CD4-positive, alpha-beta T cell treated with Interleukin-10 for 1 hour (primary cell): ENCODE results near the gene TTC39A.

ENCODE experiments used
- DNase-seq: peaks from one replicate; pipeline ENCODE4 v3.0.0-alpha.2; 2020

Gene TTC39A

GRCh38 chr1:51313961-51314777 is 16.2 kb downstream of the TTC39A start:
- DNase-seq = no peak

- no peak for DNase-seq
Observed at GRCh38 chr1:51313268-51313852, 17.0 kb downstream of the TTC39A start.

- no peak for DNase-seq
Observed at GRCh38 chr1:51312718-51313117, 17.6 kb downstream of the TTC39A start.

- DNase-seq = no peak
Observed at GRCh38 chr1:51311826-51312225, 18.5 kb downstream of the TTC39A start.

DNA sequence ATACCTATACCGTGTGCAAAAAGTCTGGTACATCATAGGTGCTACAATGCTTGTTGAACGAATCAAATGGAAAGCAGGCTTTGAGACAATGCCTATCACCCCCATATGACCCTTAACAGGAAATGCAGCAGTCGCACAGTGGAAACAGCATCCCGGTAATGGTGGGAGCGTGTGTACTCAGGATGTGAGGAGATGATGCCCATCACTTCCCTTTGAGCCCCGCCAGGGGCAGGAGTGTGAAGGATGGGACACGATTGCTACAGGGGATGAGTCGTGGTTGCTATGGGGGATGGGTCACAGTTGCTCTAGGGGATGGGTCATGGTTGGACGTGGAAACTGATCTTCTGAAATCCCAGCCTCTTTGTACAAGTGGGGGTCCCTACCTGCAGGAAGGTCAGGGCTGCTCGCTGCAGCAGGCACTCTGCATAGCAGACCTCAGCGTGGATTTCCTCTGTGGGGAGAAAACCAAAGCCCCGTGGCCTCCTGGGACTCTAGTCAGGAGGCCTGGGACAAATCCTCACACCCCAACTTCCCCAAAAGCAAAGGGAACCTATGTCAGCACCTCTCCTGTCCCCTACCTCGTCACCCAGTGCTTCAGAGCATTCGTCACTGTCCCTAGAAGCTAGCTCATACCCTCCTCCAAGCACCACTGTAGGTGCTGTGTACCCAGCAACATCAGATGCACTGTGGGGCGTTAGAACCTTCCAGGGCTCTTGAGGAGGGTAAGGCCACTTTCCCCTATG is 19.3 kb downstream of the TTC39A start:
- DNase-seq = no peak

GRCh38 chr1:51309291-51309690 is 21.1 kb downstream of the TTC39A start:
- DNase-seq = no peak

GRCh38 chr1:51308636-51309035 is 21.7 kb downstream of the TTC39A start:
- DNase-seq = no peak

DNA sequence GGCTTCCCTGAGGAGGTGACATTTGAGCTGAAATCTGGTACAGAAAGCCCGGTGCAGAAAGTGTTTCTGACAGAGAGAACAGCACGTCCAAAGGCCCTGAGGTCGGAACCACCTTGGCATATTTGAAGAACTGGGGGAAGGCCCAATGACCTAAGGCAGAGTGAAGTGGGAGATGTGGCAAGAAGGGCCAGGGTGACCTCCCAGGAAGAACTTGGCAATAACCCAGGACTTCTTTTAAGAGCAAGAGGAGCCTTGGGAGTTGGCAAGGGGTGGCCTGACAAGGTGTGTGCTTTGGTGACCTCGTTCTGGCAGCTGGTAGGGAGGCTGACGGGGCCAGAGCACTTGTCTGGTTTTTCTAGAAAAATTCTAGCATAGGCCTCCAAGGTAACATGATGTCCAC is 23.4 kb downstream of the TTC39A start:
- DNase-seq = no peak

GRCh38 chr1:51305371-51305823 is 25.0 kb downstream of the TTC39A start:
- DNase-seq = no peak

- DNase-seq = no peak
Observed at GRCh38 chr1:51304360-51304759, 26.0 kb downstream of the TTC39A start.

- DNase-seq = no peak
Observed at GRCh38 chr1:51303751-51304251, 26.6 kb downstream of the TTC39A start.

DNA sequence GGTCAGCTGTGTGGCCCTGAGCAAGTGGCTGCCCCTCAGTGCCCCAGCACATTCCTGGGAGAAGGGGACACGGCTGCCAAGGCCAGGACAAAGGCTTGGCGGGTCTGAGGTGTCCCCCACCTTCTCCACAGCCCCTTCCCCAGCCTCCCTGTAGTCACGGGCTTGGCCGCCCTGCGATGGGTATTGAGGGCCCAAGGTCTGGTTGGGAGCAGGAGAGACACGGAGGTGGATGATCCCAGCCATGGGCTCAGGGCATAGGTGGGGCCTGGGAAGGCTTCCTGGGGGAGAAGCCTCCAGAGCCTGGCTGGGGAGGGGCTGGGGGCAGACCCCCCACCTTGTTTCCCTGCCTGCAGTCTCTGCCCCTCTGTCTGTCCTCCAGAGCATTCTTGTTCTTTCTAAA is 27.0 kb downstream of the TTC39A start:
- DNase-seq = no peak

DNA sequence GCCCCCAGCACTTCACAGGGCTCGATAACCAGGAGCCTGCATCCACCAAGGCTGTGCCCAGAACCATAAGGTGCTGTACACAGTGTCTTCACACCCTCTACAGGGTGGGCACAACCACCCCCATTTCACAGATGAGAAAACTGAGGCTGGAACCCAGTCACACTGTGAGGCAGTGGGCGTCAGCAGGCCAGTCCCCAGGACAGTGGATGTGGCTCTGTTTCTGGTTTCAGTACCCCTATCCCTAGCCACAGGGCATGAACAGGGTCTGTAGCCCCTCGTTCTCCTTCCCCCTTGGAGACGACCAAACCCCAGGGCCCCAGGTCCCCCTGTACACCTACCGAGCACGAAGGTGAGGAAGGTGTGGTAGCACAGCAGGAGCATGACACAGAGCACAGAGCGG is 27.6 kb downstream of the TTC39A start:
- no peak for DNase-seq

DNA sequence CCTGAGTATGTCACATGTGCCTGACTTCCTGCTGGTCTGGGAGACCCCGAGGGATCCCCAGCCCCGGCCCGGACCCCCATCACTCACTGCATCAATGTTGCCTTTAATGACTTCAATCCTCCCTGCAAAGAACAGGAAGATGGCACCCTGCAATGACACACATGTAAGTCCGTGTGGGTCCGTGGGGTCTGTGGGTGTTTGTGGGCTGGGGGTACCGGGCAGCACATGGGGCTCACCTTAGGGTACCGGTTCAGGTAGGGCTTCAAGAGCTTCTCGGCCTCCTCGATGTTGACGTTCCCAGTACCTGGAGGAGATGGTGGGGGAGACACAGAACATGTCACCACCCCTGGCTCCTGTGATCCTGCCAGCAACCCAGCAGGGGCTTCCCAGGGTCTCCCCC is 28.1 kb downstream of the TTC39A start:
- no peak for DNase-seq

- no peak for DNase-seq
Observed at GRCh38 chr1:51301844-51302162, 28.6 kb downstream of the TTC39A start.

DNA sequence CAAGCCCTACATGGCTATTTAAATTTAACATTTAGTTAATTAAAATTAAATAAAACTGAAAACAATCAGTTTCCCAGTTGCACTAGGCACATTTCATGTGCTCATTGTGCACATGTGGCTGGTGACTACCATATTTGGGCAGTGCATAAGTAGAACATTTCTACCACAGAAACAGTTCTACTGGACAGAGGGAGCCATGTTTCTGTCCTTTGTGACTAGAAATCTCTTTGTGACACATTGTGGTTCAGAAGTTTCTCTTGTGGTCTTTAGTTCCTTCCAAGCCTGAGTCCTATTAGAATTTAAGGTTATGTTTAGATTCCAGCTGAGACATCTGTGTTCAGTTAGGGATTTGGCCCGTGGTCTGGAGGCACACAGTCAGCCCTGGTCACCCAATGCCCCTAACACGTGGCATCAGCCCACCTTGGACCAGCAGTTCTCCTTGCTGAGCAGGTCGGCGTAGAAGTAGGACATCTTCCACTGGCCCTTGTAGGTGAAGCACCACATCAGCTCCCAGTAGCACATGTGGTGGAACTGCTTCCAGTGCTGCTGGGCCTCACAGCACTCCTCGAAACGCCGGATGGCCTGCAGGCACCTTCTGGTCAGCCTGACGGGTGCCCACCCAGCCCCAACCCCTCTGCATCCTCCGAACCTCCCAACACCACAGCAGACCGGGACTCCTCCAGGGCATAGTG is 29.1 kb downstream of the TTC39A start:
- no peak for DNase-seq

DNA sequence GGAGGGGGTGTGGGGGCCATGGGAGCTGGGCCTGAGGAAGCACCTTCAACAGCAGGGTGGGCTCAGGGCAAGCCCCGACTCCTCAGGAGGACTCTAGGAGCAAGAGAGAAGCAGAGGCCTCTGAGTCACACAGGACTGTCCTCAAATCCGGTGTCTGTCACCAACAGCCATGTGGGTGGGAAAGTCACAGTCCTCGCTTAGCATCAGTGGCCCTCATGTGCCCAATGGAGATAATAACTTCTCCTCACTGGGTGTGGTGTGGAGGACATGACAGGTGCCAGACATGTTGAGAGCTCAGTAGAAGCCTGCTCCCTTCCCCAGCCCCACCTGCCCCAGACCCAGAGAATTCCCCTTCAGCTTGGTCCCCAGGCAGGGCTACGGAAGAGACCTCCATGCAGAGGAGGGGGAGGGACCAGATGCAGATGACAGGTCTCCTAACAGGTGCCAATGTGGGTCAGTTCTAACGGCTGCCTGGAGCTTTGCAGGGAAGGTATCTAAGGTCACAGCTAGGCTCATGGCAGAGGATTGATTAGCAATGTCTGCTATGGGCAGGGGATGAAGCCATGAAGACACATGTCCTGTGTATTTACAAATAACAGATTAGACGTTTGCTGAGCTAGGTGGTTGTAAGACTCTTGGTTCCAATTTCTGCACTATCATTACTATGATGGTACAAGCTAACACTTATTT is 30.2 kb downstream of the TTC39A start:
- no peak for DNase-seq

- DNase-seq = no peak
Observed at GRCh38 chr1:51299185-51299885, 31.0 kb downstream of the TTC39A start.

- no peak for DNase-seq
Observed at GRCh38 chr1:51298322-51298705, 32.0 kb downstream of the TTC39A start.

DNA sequence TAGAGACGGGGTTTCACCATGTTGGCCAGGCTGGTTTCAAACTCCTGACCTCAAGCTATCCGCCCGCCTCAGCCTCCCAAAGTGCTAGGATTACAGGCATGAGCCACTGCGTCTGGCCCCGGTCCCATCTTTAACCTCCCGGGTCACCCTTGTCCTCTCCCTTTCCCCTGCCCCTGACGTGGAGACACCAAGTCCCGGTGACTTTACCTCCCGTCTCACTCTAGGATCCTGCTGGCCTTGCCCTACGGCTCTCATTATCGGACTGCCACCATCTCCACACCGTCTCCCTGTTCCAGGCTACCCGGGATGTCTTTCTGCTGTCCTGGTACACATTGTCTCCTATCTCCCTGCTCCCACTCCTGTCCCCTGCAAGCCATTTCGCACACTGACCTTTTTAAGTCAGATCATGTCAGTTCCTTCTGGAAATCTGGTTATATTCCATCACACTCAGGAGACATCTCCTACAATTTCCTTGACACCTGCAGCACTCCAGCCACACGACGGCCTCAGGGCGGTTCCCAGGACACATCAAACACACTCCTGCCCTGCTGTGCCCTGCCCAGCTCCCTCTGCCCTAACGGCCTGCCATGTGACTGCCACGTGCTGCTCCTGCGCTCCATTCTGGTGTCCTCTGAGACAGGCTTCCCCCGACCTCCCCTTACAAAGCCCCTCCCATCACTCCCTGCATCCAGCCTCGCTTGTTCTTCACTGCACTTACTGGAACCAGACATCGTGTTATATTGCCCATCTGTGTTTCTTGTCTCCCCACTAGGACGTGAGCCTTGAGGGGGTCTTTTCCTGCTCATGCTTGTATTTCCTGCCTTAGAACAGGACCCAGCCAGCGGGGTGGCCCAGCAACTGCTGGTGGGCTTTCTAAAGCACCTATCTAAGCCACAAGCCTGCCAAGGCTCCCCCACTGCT is 32.7 kb downstream of the TTC39A start:
- no peak for DNase-seq
